H1 (cell line): ENCODE data around the gene RGL3. TPM values are rescaled to one million over a fixed set of nuclear protein-coding genes. Genes with fewer than 3 reads are reported as not detected.

ENCODE experiments used
- CTCF ChIA-PET: fragments of 300-600 bp; sonication (Branson Sonifier 250); formaldehyde crosslinking; loops from one replicate; lab custom pipeline; 2021; ENCODE audit not compliant: partially characterized antibody; lab: Charles Lee
- POLR2A ChIA-PET: fragments of 300-600 bp; sonication (Branson Sonifier 250); formaldehyde crosslinking; loops from one replicate; lab custom pipeline; 2021; ENCODE audit warnings: inconsistent platforms; ENCODE audit not compliant: partially characterized antibody; lab: Charles Lee
- DNase-seq, 2 experiments: peaks; one replicate each; pipeline versions ENCODE4 v3.0.0 to v3.0.0-alpha.2; 2010 to 2022; ENCODE audit warnings: low spot score in 2 of 2, low read depth in 1 of 2, mixed read lengths in 1 of 2
- FAIRE-seq: peaks from 2 replicates; lab custom pipeline; 2011; peaks lifted over from hg19 to GRCh38; lab: Jason Lieb, UNC
- H2AFZ ChIP-seq: 2 replicates; pipeline ENCODE4 v1.8.1; 2012; ENCODE audit warnings: low read length, inconsistent platforms
- H2AK5ac ChIP-seq: 2 replicates; pipeline ENCODE4 v1.6.1; 2013; ENCODE audit warnings: low read depth, low read length
- H2BK120ac ChIP-seq: replicated peaks from 2 replicates; pipeline ENCODE3; 2013; ENCODE audit warnings: low read depth, low read length, inconsistent platforms
- H2BK12ac ChIP-seq: 2 replicates; pipeline ENCODE4 v1.6.1; 2013; ENCODE audit warnings: low read depth, low read length
- H2BK15ac ChIP-seq: 2 replicates; pipeline ENCODE4 v1.6.1; 2013; ENCODE audit warnings: low read length
- H2BK20ac ChIP-seq: 2 replicates; pipeline ENCODE4 v1.6.1; 2013; ENCODE audit warnings: low read length
- H2BK5ac ChIP-seq: 2 replicates; pipeline ENCODE4 v1.6.1; 2013; ENCODE audit warnings: low read depth, low read length
- H3K14ac ChIP-seq: 2 replicates; pipeline ENCODE4 v1.6.1; 2013; ENCODE audit warnings: inconsistent platforms; ENCODE audit not compliant: insufficient read length
- H3K18ac ChIP-seq: 2 replicates; pipeline ENCODE4 v1.6.1; 2013; ENCODE audit warnings: low read length; ENCODE audit errors: extremely low read depth
- H3K23ac ChIP-seq: 2 replicates; pipeline ENCODE4 v1.6.1; 2013; ENCODE audit warnings: inconsistent platforms; ENCODE audit not compliant: insufficient read length
- H3K23me2 ChIP-seq: 2 replicates; pipeline ENCODE4 v1.6.1; 2013; ENCODE audit warnings: low read depth, low read length
- H3K27ac ChIP-seq: 2 replicates; pipeline ENCODE4 v1.6.1; 2011; ENCODE audit warnings: low read depth, low read length, inconsistent platforms
- H3K27me3 ChIP-seq, 4 experiments: replicated peaks in 1 of 4; 1 replicate in 1 of 4; 2 replicates in 3 of 4; pipeline versions ENCODE4 v1.6.1 to v1.8.1; 2011 to 2013; ENCODE audit warnings: low read length in 3 of 4, mild to moderate bottlenecking in 3 of 4, inconsistent platforms in 2 of 4, mixed read lengths in 2 of 4, moderate library complexity in 1 of 4; ENCODE audit not compliant: control insufficient read depth in 3 of 4, insufficient read depth in 3 of 4; ENCODE audit errors: extremely low read depth in 1 of 4
- H3K36me3 ChIP-seq, 4 experiments: 2 replicates each; pipeline versions ENCODE4 v1.6.1 to v1.8.1; 2011 to 2013; ENCODE audit warnings: mild to moderate bottlenecking in 4 of 4, low read length in 3 of 4, moderate library complexity in 2 of 4, control low read depth in 1 of 4, inconsistent platforms in 1 of 4; ENCODE audit not compliant: insufficient read depth in 4 of 4, control insufficient read depth in 2 of 4
- H3K4ac ChIP-seq: replicated peaks from 2 replicates; pipeline ENCODE3; 2013; ENCODE audit warnings: low read length, low read depth, mixed read lengths, inconsistent platforms; ENCODE audit not compliant: insufficient read length
- H3K4me1 ChIP-seq, 4 experiments: replicated peaks in 1 of 4; 1 replicate in 1 of 4; 2 replicates in 3 of 4; pipeline versions ENCODE4 v1.6.1 to v1.8.1; 2011 to 2013; ENCODE audit warnings: low read length in 3 of 4, inconsistent platforms in 2 of 4, mixed read lengths in 1 of 4; ENCODE audit not compliant: insufficient read depth in 4 of 4, control insufficient read depth in 3 of 4
- H3K4me2 ChIP-seq, 2 experiments: 2 replicates each; pipeline versions ENCODE4 v1.6.1 to v1.8.1; 2011 to 2013; ENCODE audit warnings: low read depth in 2 of 2, low read length in 2 of 2, control low read depth in 1 of 2, inconsistent platforms in 1 of 2, mild to moderate bottlenecking in 1 of 2; ENCODE audit not compliant: insufficient read depth in 1 of 2
- H3K4me3 ChIP-seq, 4 experiments: fragments of 200-600, 300-600 bp in 1 of 4; sonication (generic), shearing (Covaris generic), sonication (Bioruptor Twin) in 1 of 4; 2 replicates each; pipeline versions ENCODE4 v1.5.1 to v1.8.1; 2011 to 2016; ENCODE audit warnings: low read length in 4 of 4, low read depth in 3 of 4, control low read depth in 2 of 4, inconsistent platforms in 2 of 4, mild to moderate bottlenecking in 2 of 4, mixed read lengths in 1 of 4, moderate library complexity in 1 of 4; ENCODE audit not compliant: insufficient read depth in 2 of 4; ENCODE audit errors: extremely low read depth in 1 of 4
- H3K56ac ChIP-seq: replicated peaks from 2 replicates; pipeline ENCODE3; 2013; ENCODE audit warnings: low read depth, mild to moderate bottlenecking, mixed read lengths, low read length, inconsistent platforms; ENCODE audit not compliant: insufficient read length
- H3K79me1 ChIP-seq: 2 replicates; pipeline ENCODE4 v1.6.1; 2013; ENCODE audit warnings: low read depth, low read length, control low read depth
- H3K79me2 ChIP-seq, 2 experiments: 2 replicates each; pipeline versions ENCODE4 v1.6.1 to v1.8.1; 2012 to 2013; ENCODE audit warnings: low read length in 2 of 2, mild to moderate bottlenecking in 2 of 2, inconsistent platforms in 1 of 2; ENCODE audit not compliant: insufficient read depth in 2 of 2, control insufficient read depth in 1 of 2
- H3K9ac ChIP-seq, 4 experiments: replicated peaks in 1 of 4; 1 replicate in 1 of 4; 2 replicates in 3 of 4; pipeline versions ENCODE4 v1.6.1 to v1.8.1; 2011 to 2013; ENCODE audit warnings: low read depth in 3 of 4, low read length in 3 of 4, control low read depth in 2 of 4, mild to moderate bottlenecking in 2 of 4, moderate library complexity in 2 of 4, inconsistent platforms in 1 of 4; ENCODE audit errors: extremely low read depth in 1 of 4
- H3K9me3 ChIP-seq, 2 experiments: 2 replicates each; pipeline versions ENCODE4 v1.6.1 to v1.8.1; 2012 to 2013; ENCODE audit warnings: mild to moderate bottlenecking in 2 of 2, moderate library complexity in 2 of 2, control low read depth in 1 of 2, inconsistent platforms in 1 of 2, low read depth in 1 of 2, low read length in 1 of 2, mixed read lengths in 1 of 2; ENCODE audit not compliant: insufficient read depth in 2 of 2
- H4K20me1 ChIP-seq, 2 experiments: replicated peaks in 1 of 2; 2 replicates each; pipeline versions ENCODE3 to v1.8.1; 2011 to 2013; ENCODE audit warnings: inconsistent platforms in 2 of 2, low read length in 2 of 2, mild to moderate bottlenecking in 1 of 2; ENCODE audit not compliant: insufficient read depth in 2 of 2, control insufficient read depth in 1 of 2
- H4K5ac ChIP-seq: 2 replicates; pipeline ENCODE4 v1.6.1; 2013; ENCODE audit warnings: low read length, low read depth, mixed read lengths, inconsistent platforms; ENCODE audit not compliant: insufficient read length
- H4K8ac ChIP-seq: 2 replicates; pipeline ENCODE4 v1.8.0; 2013; ENCODE audit warnings: mild to moderate bottlenecking, moderate library complexity, low read length, inconsistent platforms; ENCODE audit not compliant: insufficient read depth; ENCODE audit errors: extremely low read depth
- H4K91ac ChIP-seq: replicated peaks from 2 replicates; pipeline ENCODE3; 2013; ENCODE audit warnings: low read length, mixed read lengths, inconsistent platforms; ENCODE audit not compliant: insufficient read length
- CBX8 ChIP-seq: fragments of 300-800, 300-1000 bp; sonication (generic); IDR thresholded peaks from 2 replicates; pipeline ENCODE4 v1.7.1; 2016; ENCODE audit warnings: low read depth, low read length, borderline replicate concordance
- EGR1 ChIP-seq: IDR thresholded peaks from 2 replicates; pipeline ENCODE4 v1.6.1; 2011; ENCODE audit warnings: low read depth, low read length, borderline replicate concordance
- EP300 ChIP-seq, 2 experiments: IDR thresholded peaks; 1 replicate in 1 of 2; 2 replicates in 1 of 2; pipeline ENCODE4 v1.6.1; 2011 to 2012; ENCODE audit warnings: low read depth in 2 of 2, low read length in 2 of 2, mild to moderate bottlenecking in 2 of 2, borderline replicate concordance in 1 of 2, inconsistent platforms in 1 of 2, moderate library complexity in 1 of 2
- GABPA ChIP-seq: IDR thresholded peaks from 2 replicates; pipeline ENCODE4 v1.6.1; 2011; ENCODE audit warnings: mild to moderate bottlenecking, low read length, moderate library complexity, borderline replicate concordance; ENCODE audit not compliant: insufficient read depth
- HDAC6 ChIP-seq: IDR thresholded peaks from one replicate; pipeline ENCODE4 v1.7.1; 2012; ENCODE audit warnings: low read depth, mild to moderate bottlenecking, inconsistent platforms, low read length, moderate library complexity
- RAD21 ChIP-seq, 2 experiments: IDR thresholded peaks in 1 of 2; conservative IDR thresholded peaks in 1 of 2; 2 replicates each; pipeline ENCODE4 v1.6.1; 2011; ENCODE audit warnings: low read depth in 2 of 2, low read length in 2 of 2, improper control_type of control experiment in 1 of 2, inconsistent platforms in 1 of 2, mild to moderate bottlenecking in 1 of 2, moderate library complexity in 1 of 2
- RBBP5 ChIP-seq: IDR thresholded peaks from 2 replicates; pipeline ENCODE4 v1.7.1; 2012; ENCODE audit warnings: low read depth, mild to moderate bottlenecking, inconsistent platforms, low read length, moderate library complexity, borderline replicate concordance
- SP4 ChIP-seq: IDR thresholded peaks from 2 replicates; pipeline ENCODE4 v1.6.1; 2012; ENCODE audit warnings: low read length, inconsistent platforms
- TAF7 ChIP-seq: optimal IDR thresholded peaks from 2 replicates; pipeline ENCODE3; 2011; ENCODE audit warnings: low read depth, mild to moderate bottlenecking, inconsistent platforms, low read length, moderate library complexity, borderline replicate concordance
- TBP ChIP-seq: IDR thresholded peaks from 2 replicates; pipeline ENCODE4 v1.6.1; 2011; ENCODE audit warnings: low read depth, low read length, improper control_type of control experiment
- WGBS, 2 experiments: shearing (Covaris generic) in 1 of 2; methylation state at CpG; one replicate each; pipeline versions ENCODE4 v1.1.6 to v1.1.7; 2013 to 2015; ENCODE audit warnings: low lambda C conversion rate in 2 of 2, mixed read lengths in 2 of 2, inconsistent platforms in 1 of 2, low coverage in 1 of 2, missing lambda C conversion rate in 1 of 2; ENCODE audit not compliant: insufficient replicate concordance in 2 of 2, insufficient coverage in 1 of 2, insufficient read length in 1 of 2; ENCODE audit errors: extremely low coverage in 1 of 2, missing lambda C conversion rate in 1 of 2; 5-methylcytosine and 5-hydroxymethylcytosine counted together
- polyA plus RNA-seq, 7 experiments: library from polyadenylated mRNA; depleted of rRNA in 3 of 7; stranded (reverse) in 5 of 7; unstranded in 2 of 7; fragments of >200 nt in 5 of 7; fragments of 200-250 nt in 2 of 7; gene quantifications; 1 replicate in 5 of 7; 2 replicates in 1 of 7; 4 replicates in 1 of 7; pipeline versions ENCODE4 v1.2.1 to v1.2.3, GENCODE V29; 2011 to 2013; ENCODE audit warnings: missing spikeins in 2 of 7, mixed read lengths in 2 of 7
- total RNA-seq: library from RNA; stranded (reverse); fragmentation: NEBNext Ultra II Directional; extraction: Animal tissue kit (Norgen Biotek cat#: 25700); gene quantifications from 2 replicates; pipeline ENCODE4 v1.2.1, GENCODE V29; 2021

Gene RGL3
- total and polyA plus RNA-seq, 2 of the 8 experiments (the other 6 are each of a cell fraction or from before 2014, with no cell fraction given) = 36.9 to 40.9 TPM

DNA sequence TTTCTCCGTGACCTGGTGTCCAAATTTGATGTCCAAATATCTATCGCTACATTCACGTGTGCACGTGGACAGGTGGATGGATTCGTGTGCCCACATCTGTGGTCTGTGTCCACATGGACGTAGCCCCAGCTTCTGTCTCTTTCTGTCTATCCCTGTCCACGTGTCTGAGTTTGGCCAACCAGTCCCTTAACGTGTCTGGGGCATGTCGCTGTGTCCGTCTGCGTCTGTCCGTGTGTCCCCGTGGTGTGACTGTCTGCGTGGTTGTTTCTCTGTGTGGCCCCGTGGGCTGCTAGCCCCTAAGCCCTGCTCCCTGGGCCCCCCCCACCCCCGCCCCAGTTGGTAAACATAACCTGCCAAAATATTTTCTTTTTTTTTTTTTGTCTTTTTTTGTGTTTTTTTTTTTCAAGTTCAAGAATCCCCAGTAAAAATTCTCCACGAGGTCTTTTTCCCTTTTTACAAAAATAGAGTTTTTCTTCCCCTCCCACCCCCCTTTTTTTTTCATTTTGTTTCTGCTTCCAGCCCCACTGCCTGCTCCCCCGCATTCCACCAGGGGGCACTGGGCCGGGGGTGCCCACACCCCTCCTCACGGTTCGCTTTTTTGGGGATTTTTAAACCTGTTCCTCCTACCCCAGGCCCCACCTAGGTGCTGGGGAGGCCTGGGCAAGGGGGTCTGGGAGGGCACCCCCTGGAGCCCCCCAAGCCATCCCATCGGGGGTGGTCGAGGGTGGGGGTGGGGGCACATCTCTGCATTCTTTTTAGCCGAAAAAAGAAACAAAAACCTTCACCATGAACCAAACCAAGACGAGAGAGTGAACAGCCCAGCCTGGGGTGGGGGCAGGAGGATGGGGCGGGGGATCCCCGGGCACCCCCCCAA, 34.6 kb upstream of the RGL3 start:
- Histone ChIP-seq H3K4me1 (peaks cover 2 to 21% (median 7%) of the 10 kb centered on the region in 4 experiments), H3K4me2 (no peak overlapping the region; a peak in 1 of 4 replicates)
- peak; percentile 42 for FAIRE-seq
- TF ChIP-seq HDAC6 (no peak), SP4 (no peak), TBP (no peak), CBX8 (no peak), TAF7 (no peak), EGR1 (no peak), EP300 (IDR thresholded peaks at IDR 0.05; ENCODE audit: borderline replicate concordance in 1 of 2, low read depth in 2 of 2, low read length in 2 of 2) (no peak), RAD21 (IDR thresholded peaks at IDR 0.05 in 1 of 2, conservative IDR thresholded peaks at IDR 0.05 in 1 of 2; ENCODE audit: low read depth in 2 of 2, low read length in 2 of 2) (peak; percentile 34 to 56; a peak in 3 of 4 replicates), GABPA (no peak), RBBP5 (no peak)

More for the DNA sequence above, 34.6 kb upstream of the RGL3 start:
- no peak overlapping the region for H3K14ac ChIP-seq
- H4K20me1 ChIP-seq = peaks cover 0 to 2% of the 10 kb centered on the region in 2 experiments
- H3K56ac ChIP-seq = no peak overlapping the region
- H4K91ac ChIP-seq = peak overlapping the region; percentile 96
- DNase-seq = peak in 1 of 2 experiments; percentile 70
- H2BK20ac ChIP-seq = peak overlapping the region; percentile 91
- H4K8ac ChIP-seq = 0 out of 2 replicates have a peak overlapping the region, but pooled peaks have one; percentile 31
- no peaks in the 10 kb centered on the region for H3K79me2 ChIP-seq
- H3K23ac ChIP-seq = no peak overlapping the region
- H2AK5ac ChIP-seq = peak overlapping the region; percentile 98
- peak overlapping the region; percentile 99; the same call in 1 of the 2 replicates for H2BK15ac ChIP-seq
- H2BK12ac ChIP-seq = peak overlapping the region; percentile 99; the same call in 1 of the 2 replicates
- 0 out of 2 replicates have a peak overlapping the region, but pooled peaks have one; percentile 34 for H3K18ac ChIP-seq
- no peak overlapping the region; a peak in 1 of 7 replicates for H3K9ac ChIP-seq
- no peaks in the 10 kb centered on the region for H3K23me2 ChIP-seq
- ChIA-PET CTCF (interaction anchor here (0.6 to 2.7 kb wide), 8 partner anchors 11 to 118 kb away, joined by 3 to 15 read pairs (median 4); no protein-coding TSS in a partner anchor), POLR2A (interaction anchor here (1.7 to 2.7 kb wide), 2 partner anchors 11 to 28 kb away, joined by 5 to 14 read pairs; partner anchors contain the start of gene ELAVL3)
- H3K4ac ChIP-seq = peak overlapping the region; percentile 93
- no peaks in the 10 kb centered on the region for H3K79me1 ChIP-seq
- H3K27ac ChIP-seq = no peak overlapping the region
- peak overlapping the region; percentile 97 for H2BK5ac ChIP-seq
- H3K27me3 ChIP-seq = no peaks in the 10 kb centered on the region
- no peak overlapping the region for H2AFZ ChIP-seq
- H3K9me3 ChIP-seq = no peaks in the 10 kb centered on the region
- H4K5ac ChIP-seq = peak overlapping the region; percentile 76
- 92% methylated on average over 15 of the region's 27 CpGs; no CpG with 5 or more reads in 1 of the 2 experiments for WGBS, 2 experiments
- peaks cover under 1 to 13% (median 8%) of the 10 kb centered on the region in 4 experiments; a peak in 5 of 8 replicates for H3K36me3 ChIP-seq
- H2BK120ac ChIP-seq = peak overlapping the region; percentile 81
- no peak overlapping the region for H3K4me3 ChIP-seq
